NCI-H1436 (cell line): ENCODE measurements around the gene FRY.
"Not testable (repeated sequence)": the region's sequence is repeated elsewhere in the genome, so short reads cannot be mapped to it uniquely, and the experiment has no call there.

Experiments used
- DNase-seq: peaks from one replicate; lab custom pipeline; 2025; lab: John Stamatoyannopoulos, UW

The FRY gene

DNA sequence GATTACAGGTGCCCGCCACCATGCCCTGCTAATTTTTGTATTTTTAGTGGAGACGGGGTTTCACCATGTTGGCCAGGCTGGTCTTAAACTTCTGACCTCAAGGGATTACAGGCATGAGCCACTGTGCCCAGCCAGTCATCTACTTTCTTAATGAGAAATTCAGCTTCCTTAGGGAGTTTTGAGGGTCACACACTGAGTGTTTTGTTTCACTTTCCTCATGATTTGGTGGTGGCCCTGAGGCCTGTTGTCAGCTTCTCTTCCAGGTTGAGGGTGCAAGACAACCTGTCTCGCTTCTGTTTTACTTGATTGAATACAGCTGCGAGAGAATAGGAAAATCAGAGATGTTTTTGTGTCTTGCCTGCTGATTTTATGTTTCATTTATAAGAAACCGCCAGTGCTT lies 9.9 kb downstream of the FRY start:
- no peak for DNase-seq

- no peak for DNase-seq
Observed at GRCh38 chr13:32042551-32042950, 11.0 kb downstream of the FRY start.

- no peak for DNase-seq
Observed at GRCh38 chr13:32044446-32044845, 12.9 kb downstream of the FRY start.

GRCh38 chr13:32045537-32045936 lies 14.0 kb downstream of the FRY start:
- DNase-seq, result no peak

DNA sequence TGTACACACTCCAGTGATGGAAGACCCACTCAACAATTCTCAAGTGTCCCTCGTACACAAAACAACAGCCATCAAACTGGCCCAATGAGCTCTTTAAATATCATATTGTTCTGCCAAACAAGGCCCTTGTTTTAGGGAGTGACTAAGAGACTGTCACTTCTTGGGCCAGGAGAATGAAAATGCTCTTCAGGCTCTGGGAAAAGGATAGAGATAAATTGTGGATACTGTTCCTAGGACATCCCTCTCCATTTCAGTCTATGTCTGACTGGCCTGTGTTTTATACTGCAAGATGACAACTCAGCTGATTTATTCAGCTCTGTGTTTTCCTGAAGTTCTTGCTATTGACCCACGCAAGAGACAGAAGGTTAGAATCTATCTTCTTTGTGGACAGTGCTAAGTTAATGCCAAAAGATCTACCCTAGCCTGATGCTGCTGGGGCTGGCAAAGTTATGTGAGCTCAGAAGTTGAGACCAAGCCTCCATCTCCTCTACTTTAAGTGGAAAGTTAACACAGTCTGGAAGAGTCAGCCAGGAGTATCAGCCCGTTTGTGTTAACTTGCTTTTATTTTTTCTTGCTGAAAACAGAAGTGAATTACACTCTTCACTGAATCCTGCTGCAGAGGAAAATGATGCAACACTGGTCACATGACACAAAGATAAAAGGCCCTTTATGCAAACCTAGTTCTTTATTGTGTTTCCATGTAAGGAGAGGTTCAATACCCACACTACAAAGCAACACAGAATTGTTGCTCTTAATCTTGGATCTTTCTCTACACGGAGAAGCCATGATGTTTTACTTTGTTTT lies 14.6 kb downstream of the FRY start:
- DNase-seq, result no peak

DNA sequence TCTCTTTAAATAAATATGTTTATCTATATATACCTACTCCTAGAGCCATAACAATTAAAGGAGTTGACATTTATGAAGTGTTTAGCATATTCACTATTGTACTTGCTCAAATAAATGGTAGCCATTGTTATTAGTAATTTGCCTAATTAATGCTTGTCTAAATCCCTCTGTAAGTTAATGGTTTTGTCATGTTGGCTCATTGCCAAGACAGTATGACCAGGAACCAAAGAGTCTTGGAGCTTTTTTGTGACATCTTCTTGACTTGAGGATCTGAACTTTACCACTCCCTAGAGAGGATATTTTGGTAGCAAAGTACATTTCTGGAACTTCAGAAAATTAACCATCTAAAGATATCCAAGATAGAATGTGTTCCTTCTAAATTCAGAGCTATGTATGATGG lies 15.5 kb downstream of the FRY start:
- no peak for DNase-seq

DNA sequence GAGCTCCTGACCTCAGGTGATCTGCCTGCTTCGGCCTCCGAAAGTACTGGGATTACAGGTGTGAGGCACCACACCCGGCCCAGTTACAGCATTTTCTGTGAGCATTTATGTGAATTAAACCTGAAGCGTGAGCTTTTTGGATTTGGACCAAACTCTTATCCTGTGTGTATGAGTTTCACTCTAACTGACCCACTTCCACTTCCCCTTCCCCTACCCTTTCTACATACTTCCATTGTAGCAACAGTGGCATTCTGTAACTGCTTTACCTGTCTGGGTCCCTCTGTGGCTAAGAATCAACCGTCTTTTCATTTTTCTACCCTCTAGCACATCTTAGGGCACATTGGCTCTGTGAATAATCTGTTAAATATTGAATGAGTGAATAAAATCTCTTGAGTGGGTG lies 16.2 kb downstream of the FRY start:
- no peak for DNase-seq

GRCh38 chr13:32048816-32049215 lies 17.2 kb downstream of the FRY start:
- DNase-seq, result no peak

DNA sequence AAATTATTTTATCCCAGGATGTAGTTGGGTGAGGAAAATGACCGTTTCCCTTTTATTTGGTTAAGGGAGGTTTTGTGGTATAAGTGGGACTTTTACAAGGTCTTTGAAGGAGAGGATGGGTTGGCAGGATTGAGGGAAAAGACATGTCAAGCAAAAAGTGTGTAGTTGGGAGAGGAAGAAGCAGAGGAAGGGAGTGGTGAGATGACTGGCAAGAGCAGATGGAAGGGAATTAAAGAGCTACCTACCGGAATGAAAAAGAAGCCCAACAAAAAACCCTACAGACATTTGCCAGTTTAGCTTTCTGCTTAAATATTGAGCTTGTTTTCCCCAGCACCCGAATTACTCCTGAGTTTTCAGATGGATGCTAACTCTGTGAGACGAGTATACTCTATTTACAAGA lies 19.6 kb downstream of the FRY start:
- DNase-seq, result no peak

GRCh38 chr13:32056316-32056715 lies 24.7 kb downstream of the FRY start:
- peak; percentile 26 for DNase-seq

- DNase-seq, result not testable (repeated sequence)
Observed at GRCh38 chr13:32057325-32057724, 25.8 kb downstream of the FRY start.

DNA sequence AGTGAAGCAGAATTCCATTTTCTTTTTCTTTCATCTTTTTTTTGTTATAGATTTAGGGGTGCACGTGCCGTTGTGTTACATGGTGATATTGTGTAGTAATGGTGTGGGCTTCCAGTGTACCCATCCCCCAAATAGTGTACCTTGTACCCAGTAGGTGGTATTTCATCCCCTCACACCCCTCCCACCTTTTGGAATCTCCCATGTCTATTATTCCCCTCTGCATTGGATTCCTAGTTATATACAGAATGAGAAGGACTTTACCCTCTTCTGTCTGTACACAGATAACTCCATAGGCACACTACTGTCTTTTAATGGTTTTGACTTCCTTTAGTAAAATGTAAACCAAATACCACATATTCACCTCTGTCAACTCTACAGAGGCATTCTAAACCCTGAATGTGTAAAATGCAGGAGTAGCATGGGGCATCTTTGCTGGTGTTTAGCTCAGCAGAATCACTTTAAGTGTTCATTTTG lies 28.0 kb downstream of the FRY start:
- DNase-seq, result no peak

- DNase-seq, result no peak
Observed at GRCh38 chr13:32060401-32060878, 28.9 kb downstream of the FRY start.

DNA sequence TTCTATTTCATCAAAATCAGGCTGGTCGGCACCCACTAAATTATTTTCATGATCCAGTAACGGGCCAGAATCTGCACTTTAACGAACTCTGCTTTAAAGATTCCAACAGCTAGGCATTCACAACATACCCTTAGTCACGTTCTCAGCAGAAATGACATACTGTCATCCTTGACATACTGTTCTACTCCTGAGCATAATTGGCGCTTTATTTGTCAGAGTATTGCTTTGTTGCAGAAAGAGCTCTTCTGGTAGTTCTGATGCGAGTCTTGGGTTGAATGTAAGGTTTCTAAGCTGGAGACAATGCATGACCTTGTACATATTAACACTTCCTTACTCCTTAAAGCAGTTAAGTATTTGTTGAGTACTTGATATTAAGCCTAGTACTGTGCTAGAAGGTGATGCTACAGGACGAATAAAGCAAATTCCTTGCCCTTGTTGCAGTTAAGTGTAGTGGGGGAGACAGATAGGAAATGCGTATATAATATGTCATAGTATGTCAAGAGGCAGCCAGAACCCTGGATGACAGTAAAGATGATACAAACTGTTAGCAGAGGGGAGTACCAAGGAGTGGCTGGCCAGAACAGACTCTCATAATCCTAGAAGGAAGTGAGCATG lies 32.2 kb downstream of the FRY start:
- DNase-seq, result no peak

- DNase-seq, result no peak
Observed at GRCh38 chr13:32067149-32067961, 35.8 kb downstream of the FRY start.

DNA sequence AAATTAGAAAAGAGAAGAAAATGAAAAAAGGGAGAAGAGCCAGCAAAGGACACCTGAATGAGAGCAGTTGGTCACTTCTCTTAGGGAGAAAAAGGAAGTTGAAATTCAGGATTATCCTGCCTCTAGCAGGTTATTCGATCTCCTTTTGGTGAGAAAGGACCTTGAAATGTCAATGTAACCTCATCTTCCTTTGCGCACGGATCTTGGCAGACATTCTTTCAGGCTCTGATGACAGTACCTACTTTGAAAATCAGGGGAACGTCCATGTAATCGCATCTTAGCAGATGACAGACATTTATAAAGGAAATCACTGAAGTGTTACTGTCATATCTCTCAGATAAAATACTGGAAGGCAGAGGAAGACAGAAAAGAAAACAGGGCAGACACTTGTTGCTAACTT lies 36.7 kb downstream of the FRY start:
- DNase-seq, result no peak

GRCh38 chr13:32073180-32073864 lies 41.7 kb downstream of the FRY start:
- DNase-seq, result no peak

DNA sequence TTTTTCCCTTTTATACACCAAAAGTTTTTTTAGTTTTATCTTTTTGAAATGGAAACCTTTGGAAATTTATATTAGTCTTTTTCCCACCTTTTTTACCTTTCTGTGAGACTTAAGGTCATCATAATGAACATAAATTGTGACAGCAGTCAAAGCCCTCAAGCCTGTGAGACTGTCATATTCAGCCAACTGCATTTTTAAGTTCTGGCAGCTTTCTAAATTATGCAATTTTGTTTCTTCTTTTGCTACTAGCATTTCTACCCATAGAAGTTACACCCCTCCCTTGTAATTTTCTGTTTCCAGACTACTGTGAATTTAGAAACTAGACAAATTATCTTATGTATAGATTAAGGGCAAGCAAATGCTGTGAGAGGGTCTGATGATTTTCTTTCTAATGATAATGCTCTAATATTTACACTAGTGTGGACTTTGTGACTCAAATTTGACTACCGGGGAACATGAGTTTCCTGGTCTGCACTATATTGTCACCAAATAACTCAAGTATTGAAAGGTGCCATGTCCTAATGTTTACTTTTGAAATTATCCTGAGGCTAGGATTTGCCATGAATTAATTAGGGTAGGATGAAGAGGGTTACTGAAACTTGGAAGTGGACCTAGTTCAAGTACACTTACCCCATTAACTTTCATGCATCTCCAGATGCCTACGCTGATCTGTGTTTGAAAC lies 43.7 kb downstream of the FRY start:
- DNase-seq, result no peak

DNA sequence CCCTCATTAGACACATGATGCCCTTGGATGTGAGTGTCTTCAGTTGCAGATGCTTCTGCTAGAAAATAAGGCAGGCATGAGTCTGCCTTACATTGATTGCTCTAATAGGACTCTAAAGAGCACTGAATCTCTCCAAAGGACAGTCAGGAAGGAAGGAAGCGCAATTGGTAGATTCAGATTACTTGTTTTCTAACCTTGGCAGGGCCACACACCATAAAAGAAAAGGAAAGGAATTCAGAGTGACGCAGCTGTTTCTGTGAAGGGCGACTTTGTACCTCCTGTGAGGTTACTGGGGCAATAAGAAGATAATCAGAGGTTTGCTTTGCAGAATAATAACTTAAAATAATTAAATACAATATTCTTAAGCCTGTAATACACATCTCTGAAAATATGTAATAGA lies 48.0 kb downstream of the FRY start:
- DNase-seq, result no peak

DNA sequence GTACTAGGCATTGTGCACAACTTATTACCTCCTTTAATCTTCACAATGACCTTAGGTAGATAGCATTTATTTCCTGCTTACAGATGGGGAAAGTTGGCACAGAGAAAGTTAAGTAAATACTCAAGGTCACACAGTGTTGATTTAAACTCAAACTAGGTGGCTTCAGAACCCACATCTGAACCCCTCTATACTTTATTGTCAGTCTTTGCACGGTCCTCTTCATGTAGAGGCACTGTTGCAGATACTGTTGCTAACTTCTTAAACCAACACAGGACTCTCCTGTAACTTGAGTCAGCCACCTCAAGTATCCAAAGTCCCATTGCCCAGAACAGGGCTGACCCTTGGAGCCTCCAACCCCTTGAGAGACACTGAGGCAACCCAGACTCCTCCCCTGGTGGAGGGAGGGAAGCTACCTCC lies 48.8 kb downstream of the FRY start:
- no peak for DNase-seq

GRCh38 chr13:32081591-32081990 lies 50.0 kb downstream of the FRY start:
- DNase-seq, result no peak

DNA sequence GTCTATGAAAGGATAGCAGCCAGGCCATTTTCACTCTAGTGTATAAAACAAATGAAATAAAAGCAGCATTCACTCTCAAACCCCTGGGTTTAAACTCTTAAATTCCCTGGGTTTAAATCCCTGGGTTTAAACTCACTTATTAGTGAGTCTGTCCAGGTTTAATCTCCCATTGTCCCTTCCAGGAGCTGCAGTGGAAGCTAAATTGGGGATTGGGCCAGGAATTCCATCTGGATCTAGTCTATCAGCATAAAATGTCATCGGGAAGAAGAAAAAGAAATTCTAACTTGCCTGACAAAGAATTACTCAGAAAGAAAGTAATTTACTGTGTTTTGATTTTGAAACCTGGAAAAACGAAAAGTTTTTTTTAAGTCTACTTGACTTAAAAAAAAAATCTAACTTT lies 54.8 kb downstream of the FRY start:
- DNase-seq, result no peak
